Liver (tissue), 9 donors: ENCODE measurements around the gene FRMD4A. TPM values are rescaled to one million over a fixed set of nuclear protein-coding genes. Genes with fewer than 3 reads are reported as not detected.

Source experiments
- DNase-seq: peaks from one replicate; pipeline ENCODE4 v3.0.0-alpha.2; 2017; ENCODE audit warnings: low spot score
- H3K27ac ChIP-seq, 2 donors: one replicate each; pipeline ENCODE4 v1.7.0; 2013; ENCODE audit warnings: inconsistent platforms in 2 of 2, low read length in 2 of 2, control low read depth in 1 of 2, low read depth in 1 of 2, mild to moderate bottlenecking in 1 of 2
- H3K27me3 ChIP-seq, 4 donors: one replicate each; pipeline versions ENCODE4 v1.6.1 to v1.7.0; 2013; ENCODE audit warnings: low read length in 3 of 4, inconsistent platforms in 1 of 4, mild to moderate bottlenecking in 1 of 4, moderate library complexity in 1 of 4; ENCODE audit not compliant: control insufficient read depth in 4 of 4, insufficient read depth in 4 of 4
- H3K36me3 ChIP-seq, 4 donors: one replicate each; pipeline versions ENCODE4 v1.6.1 to v1.7.0; 2013; ENCODE audit warnings: low read length in 3 of 4, mild to moderate bottlenecking in 3 of 4, low read depth in 1 of 4, moderate library complexity in 1 of 4; ENCODE audit not compliant: control insufficient read depth in 4 of 4, insufficient read depth in 3 of 4
- H3K4me1 ChIP-seq, 4 donors: one replicate each; pipeline versions ENCODE4 v1.6.1 to v1.7.0; 2013; ENCODE audit warnings: low read length in 3 of 4, mild to moderate bottlenecking in 3 of 4, moderate library complexity in 1 of 4; ENCODE audit not compliant: control insufficient read depth in 4 of 4, insufficient read depth in 4 of 4
- H3K4me3 ChIP-seq, 3 donors: one replicate each; pipeline versions ENCODE4 v1.6.1 to v1.7.0; 2013; ENCODE audit warnings: low read length in 3 of 3, control low read depth in 1 of 3, low read depth in 1 of 3, mild to moderate bottlenecking in 1 of 3
- H3K9ac ChIP-seq, 2 donors: one replicate each; pipeline ENCODE4 v1.7.0; 2013; ENCODE audit warnings: low read length in 2 of 2, mild to moderate bottlenecking in 2 of 2, moderate library complexity in 2 of 2, control low read depth in 1 of 2, low read depth in 1 of 2
- H3K9me3 ChIP-seq, 4 donors: one replicate each; pipeline versions ENCODE4 v1.6.1 to v1.7.0; 2013; ENCODE audit warnings: low read length in 3 of 4; ENCODE audit not compliant: control insufficient read depth in 4 of 4
- ATF3 ChIP-seq: IDR thresholded peaks from 2 replicates; pipeline ENCODE4 v1.6.1; 2016; ENCODE audit warnings: antibody characterized with exemption
- EGR1 ChIP-seq, 2 donors: IDR thresholded peaks; 2 replicates each; pipeline ENCODE4 v1.6.1; 2016 to 2018; ENCODE audit warnings: antibody characterized with exemption in 2 of 2, low read depth in 2 of 2
- FOXA1 ChIP-seq: IDR thresholded peaks from 2 replicates; pipeline ENCODE4 v1.6.1; 2016; ENCODE audit warnings: antibody characterized with exemption
- FOXA2 ChIP-seq: IDR thresholded peaks from 2 replicates; pipeline ENCODE4 v1.6.1; 2016; ENCODE audit warnings: antibody characterized with exemption
- GABPA ChIP-seq, 2 donors: IDR thresholded peaks in 1 of 2; conservative IDR thresholded peaks in 1 of 2; 2 replicates each; pipeline ENCODE4 v1.6.1; 2016; ENCODE audit warnings: antibody characterized with exemption in 2 of 2, mild to moderate bottlenecking in 1 of 2, moderate library complexity in 1 of 2
- HNF4A ChIP-seq, 2 donors: conservative IDR thresholded peaks; 2 replicates each; pipeline ENCODE4 v1.6.1; 2016; ENCODE audit warnings: antibody characterized with exemption in 2 of 2, mild to moderate bottlenecking in 2 of 2
- HNF4G ChIP-seq: IDR thresholded peaks from 2 replicates; pipeline ENCODE4 v1.6.1; 2016; ENCODE audit warnings: antibody characterized with exemption
- JUND ChIP-seq, 2 donors: IDR thresholded peaks; 2 replicates each; pipeline ENCODE4 v1.6.1; 2016; ENCODE audit warnings: antibody characterized with exemption in 2 of 2
- NR2F2 ChIP-seq: IDR thresholded peaks from 2 replicates; pipeline ENCODE4 v1.6.1; 2016; ENCODE audit warnings: antibody characterized with exemption
- RAD21 ChIP-seq, 2 donors: IDR thresholded peaks; 2 replicates each; pipeline ENCODE4 v1.6.1; 2016; ENCODE audit warnings: antibody characterized with exemption in 2 of 2, mild to moderate bottlenecking in 2 of 2
- RXRA ChIP-seq, 2 donors: IDR thresholded peaks; 2 replicates each; pipeline ENCODE4 v1.6.1; 2017 to 2018; ENCODE audit warnings: antibody characterized with exemption in 2 of 2, mild to moderate bottlenecking in 1 of 2
- SP1 ChIP-seq: IDR thresholded peaks from 2 replicates; pipeline ENCODE4 v1.6.1; 2018; ENCODE audit warnings: antibody characterized with exemption, mild to moderate bottlenecking
- TAF1 ChIP-seq: conservative IDR thresholded peaks from 2 replicates; pipeline ENCODE4 v1.6.1; 2016; ENCODE audit warnings: antibody characterized with exemption, mild to moderate bottlenecking
- YY1 ChIP-seq: IDR thresholded peaks from 2 replicates; pipeline ENCODE4 v1.6.1; 2016; ENCODE audit warnings: antibody characterized with exemption, mild to moderate bottlenecking
- ZBTB33 ChIP-seq: IDR thresholded peaks from 2 replicates; pipeline ENCODE4 v1.6.1; 2016; ENCODE audit warnings: antibody characterized with exemption
- WGBS: extraction: QIAGEN DNeasy Blood & Tissue Kit; methylation state at CpG from one replicate; pipeline ENCODE4 v1.1.7; 2013; 5-methylcytosine and 5-hydroxymethylcytosine counted together
- polyA plus RNA-seq, 2 donors: library from polyadenylated mRNA; stranded (reverse) in 1 of 2; unstranded in 1 of 2; fragments of 200-250 nt in 1 of 2; fragments of >200 nt in 1 of 2; fragmentation: Nextera tagmentation in 1 of 2; extraction: Ambion mirVana in 1 of 2; gene quantifications; one replicate each; pipeline versions ENCODE4 v1.2.1 to v1.2.3, GENCODE V29; 2013 to 2015
- total RNA-seq, 2 donors: library from RNA; depleted of rRNA; stranded (reverse); fragments of >200 nt; gene quantifications; one replicate each; pipeline ENCODE4 v1.2.3, GENCODE V29; 2014
- TF ChIP-seq, protein P1 (sequence below): fragments of 150-350 bp; IDR thresholded peaks from 2 replicates; pipeline ENCODE4 v1.5.1; 2017; ENCODE audit warnings: improper control_type of control experiment, low read depth, low read length; ENCODE audit not compliant: missing input control
- TF ChIP-seq, protein P2 (sequence below): IDR thresholded peaks from 2 replicates; pipeline ENCODE4 v1.6.1; 2016; ENCODE audit warnings: antibody characterized with exemption, mild to moderate bottlenecking
- TF ChIP-seq, protein P3 (sequence below): IDR thresholded peaks from 2 replicates; pipeline ENCODE4 v1.6.1; 2016; ENCODE audit warnings: antibody characterized with exemption
- donor health status: healthy.
- donor health status: healthy.
- donor health status: healthy.
- donor health status: healthy.
- donor health status: healthy.

The FRMD4A gene
- total and polyA plus RNA-seq, 4 donors, result 8.2 to 34.3 (median 13.1) TPM

GRCh38 chr10:14186245-14186644 lies 144.5 kb downstream of the FRMD4A start:
- WGBS, result 78% methylated on average over 6 of the region's 6 CpGs
- H3K27me3 ChIP-seq, result peaks cover 0 to 14% (median 0%) of the 10 kb centered on the region in 4 donors
- no peak overlapping the region for H3K27ac ChIP-seq
- no peak overlapping the region for H3K9ac ChIP-seq
- no peaks in the 10 kb centered on the region for H3K9me3 ChIP-seq
- H3K4me3 ChIP-seq, result no peak overlapping the region
- H3K4me1 ChIP-seq, result no peaks in the 10 kb centered on the region
- no peak for DNase-seq
- TF ChIP-seq SP1 (no peak), JUND (IDR thresholded peaks at IDR 0.05) (no peak), GABPA (IDR thresholded peaks at IDR 0.05 in 1 of 2, conservative IDR thresholded peaks at IDR 0.05 in 1 of 2) (no peak)
- no peaks in the 10 kb centered on the region for H3K36me3 ChIP-seq

DNA sequence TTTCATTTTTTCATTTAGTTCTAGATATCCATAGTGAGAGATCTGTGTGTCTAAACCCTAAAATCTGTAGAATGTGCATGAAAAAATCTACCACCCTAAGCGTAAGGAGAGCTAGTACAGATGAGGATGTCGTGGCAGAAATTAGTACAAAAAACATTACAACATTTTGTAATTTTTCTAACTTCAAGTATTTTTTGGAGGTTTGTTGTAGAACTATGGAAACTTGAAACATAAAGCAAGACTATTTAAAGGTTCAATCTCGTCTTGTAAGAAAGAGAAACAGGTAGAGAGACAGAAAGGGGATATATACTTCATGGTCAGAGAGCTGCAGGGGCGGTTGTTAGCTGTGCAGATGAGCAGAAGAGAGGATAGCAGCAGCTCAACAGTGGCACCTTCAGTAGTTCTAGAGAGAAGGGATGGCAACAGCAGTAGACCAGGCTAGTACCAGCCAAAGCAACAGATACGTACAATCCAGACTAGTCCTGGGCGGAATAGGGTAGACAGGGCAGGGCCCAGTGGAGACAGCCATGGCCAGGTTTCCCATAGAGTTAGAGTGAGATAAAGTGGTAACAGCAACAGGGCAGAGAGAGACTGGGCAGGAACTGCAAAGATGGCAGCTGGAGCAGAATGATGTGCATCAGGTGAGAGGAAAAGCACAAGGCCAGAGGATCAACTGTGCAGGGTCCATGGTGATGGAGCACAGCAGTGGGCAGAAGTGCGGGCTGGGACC lies 145.2 kb downstream of the FRMD4A start:
- H3K4me1 ChIP-seq, result no peaks in the 10 kb centered on the region
- no peak overlapping the region for H3K4me3 ChIP-seq
- WGBS, result 57% methylated on average over 7 of the region's 7 CpGs
- H3K36me3 ChIP-seq, result no peaks in the 10 kb centered on the region
- H3K9ac ChIP-seq, result no peak overlapping the region
- no peak for DNase-seq
- H3K27me3 ChIP-seq, result peaks cover 0 to 15% (median 0%) of the 10 kb centered on the region in 4 donors
- H3K9me3 ChIP-seq, result no peaks in the 10 kb centered on the region
- no peak for TF ChIP-seq FOXA1
- TF ChIP-seq, protein P1, sequence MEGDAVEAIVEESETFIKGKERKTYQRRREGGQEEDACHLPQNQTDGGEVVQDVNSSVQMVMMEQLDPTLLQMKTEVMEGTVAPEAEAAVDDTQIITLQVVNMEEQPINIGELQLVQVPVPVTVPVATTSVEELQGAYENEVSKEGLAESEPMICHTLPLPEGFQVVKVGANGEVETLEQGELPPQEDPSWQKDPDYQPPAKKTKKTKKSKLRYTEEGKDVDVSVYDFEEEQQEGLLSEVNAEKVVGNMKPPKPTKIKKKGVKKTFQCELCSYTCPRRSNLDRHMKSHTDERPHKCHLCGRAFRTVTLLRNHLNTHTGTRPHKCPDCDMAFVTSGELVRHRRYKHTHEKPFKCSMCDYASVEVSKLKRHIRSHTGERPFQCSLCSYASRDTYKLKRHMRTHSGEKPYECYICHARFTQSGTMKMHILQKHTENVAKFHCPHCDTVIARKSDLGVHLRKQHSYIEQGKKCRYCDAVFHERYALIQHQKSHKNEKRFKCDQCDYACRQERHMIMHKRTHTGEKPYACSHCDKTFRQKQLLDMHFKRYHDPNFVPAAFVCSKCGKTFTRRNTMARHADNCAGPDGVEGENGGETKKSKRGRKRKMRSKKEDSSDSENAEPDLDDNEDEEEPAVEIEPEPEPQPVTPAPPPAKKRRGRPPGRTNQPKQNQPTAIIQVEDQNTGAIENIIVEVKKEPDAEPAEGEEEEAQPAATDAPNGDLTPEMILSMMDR, result no peak
- no peak for TF ChIP-seq TAF1
- TF ChIP-seq FOXA2, result no peak
- TF ChIP-seq ZBTB33, result no peak
- TF ChIP-seq RAD21 (IDR thresholded peaks at IDR 0.05), result no peak
- no peak for TF ChIP-seq YY1
- no peak for TF ChIP-seq EGR1 (IDR thresholded peaks at IDR 0.05; ENCODE audit: low read depth in 2 of 2)
- TF ChIP-seq, protein P2, sequence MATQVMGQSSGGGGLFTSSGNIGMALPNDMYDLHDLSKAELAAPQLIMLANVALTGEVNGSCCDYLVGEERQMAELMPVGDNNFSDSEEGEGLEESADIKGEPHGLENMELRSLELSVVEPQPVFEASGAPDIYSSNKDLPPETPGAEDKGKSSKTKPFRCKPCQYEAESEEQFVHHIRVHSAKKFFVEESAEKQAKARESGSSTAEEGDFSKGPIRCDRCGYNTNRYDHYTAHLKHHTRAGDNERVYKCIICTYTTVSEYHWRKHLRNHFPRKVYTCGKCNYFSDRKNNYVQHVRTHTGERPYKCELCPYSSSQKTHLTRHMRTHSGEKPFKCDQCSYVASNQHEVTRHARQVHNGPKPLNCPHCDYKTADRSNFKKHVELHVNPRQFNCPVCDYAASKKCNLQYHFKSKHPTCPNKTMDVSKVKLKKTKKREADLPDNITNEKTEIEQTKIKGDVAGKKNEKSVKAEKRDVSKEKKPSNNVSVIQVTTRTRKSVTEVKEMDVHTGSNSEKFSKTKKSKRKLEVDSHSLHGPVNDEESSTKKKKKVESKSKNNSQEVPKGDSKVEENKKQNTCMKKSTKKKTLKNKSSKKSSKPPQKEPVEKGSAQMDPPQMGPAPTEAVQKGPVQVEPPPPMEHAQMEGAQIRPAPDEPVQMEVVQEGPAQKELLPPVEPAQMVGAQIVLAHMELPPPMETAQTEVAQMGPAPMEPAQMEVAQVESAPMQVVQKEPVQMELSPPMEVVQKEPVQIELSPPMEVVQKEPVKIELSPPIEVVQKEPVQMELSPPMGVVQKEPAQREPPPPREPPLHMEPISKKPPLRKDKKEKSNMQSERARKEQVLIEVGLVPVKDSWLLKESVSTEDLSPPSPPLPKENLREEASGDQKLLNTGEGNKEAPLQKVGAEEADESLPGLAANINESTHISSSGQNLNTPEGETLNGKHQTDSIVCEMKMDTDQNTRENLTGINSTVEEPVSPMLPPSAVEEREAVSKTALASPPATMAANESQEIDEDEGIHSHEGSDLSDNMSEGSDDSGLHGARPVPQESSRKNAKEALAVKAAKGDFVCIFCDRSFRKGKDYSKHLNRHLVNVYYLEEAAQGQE, result no peak
- TF ChIP-seq JUND (IDR thresholded peaks at IDR 0.05), result no peak
- no peak for TF ChIP-seq HNF4G
- no peak for TF ChIP-seq SP1
- TF ChIP-seq RXRA (IDR thresholded peaks at IDR 0.05), result no peak
- TF ChIP-seq, protein P3, sequence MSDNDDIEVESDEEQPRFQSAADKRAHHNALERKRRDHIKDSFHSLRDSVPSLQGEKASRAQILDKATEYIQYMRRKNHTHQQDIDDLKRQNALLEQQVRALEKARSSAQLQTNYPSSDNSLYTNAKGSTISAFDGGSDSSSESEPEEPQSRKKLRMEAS, result no peak
- TF ChIP-seq ATF3, result no peak
- no peak for TF ChIP-seq HNF4A (conservative IDR thresholded peaks at IDR 0.05)
- TF ChIP-seq NR2F2, result no peak
- TF ChIP-seq GABPA (IDR thresholded peaks at IDR 0.05 in 1 of 2, conservative IDR thresholded peaks at IDR 0.05 in 1 of 2), result no peak
- no peak overlapping the region for H3K27ac ChIP-seq
